HG03342 (cell line): ENCODE results near the gene PLEKHA1.
A peak's percentile ranks its signal among the peaks of the same experiment; 100 is the strongest.

Source experiments
- ATAC-seq: cut with Tn5 transposase; IDR thresholded peaks from one replicate; pipeline ENCODE4 v1.9.1; 2021; ENCODE audit warnings: mild to moderate bottlenecking, moderate library complexity; ENCODE audit not compliant: unreplicated experiment

Gene PLEKHA1

GRCh38 chr10:122374237-122374858 lies at the start of gene PLEKHA1:
Gene PLEKHA1 (plus strand): TSS chr10:122374708. CDS start chr10:122393201, 18,493 bp downstream.
- ATAC-seq, result peak; percentile 94

GRCh38 chr10:122325235-122325634 lies 49.3 kb upstream of the PLEKHA1 start:
- ATAC-seq, result no peak

GRCh38 chr10:122326385-122326784 lies 48.1 kb upstream of the PLEKHA1 start:
- peak; percentile 67 for ATAC-seq

- ATAC-seq, result peak; percentile 5
Observed at GRCh38 chr10:122326806-122327205, 47.7 kb upstream of the PLEKHA1 start.

GRCh38 chr10:122327237-122328206 lies 47.0 kb upstream of the PLEKHA1 start:
- ATAC-seq, result no peak

GRCh38 chr10:122328676-122329075 lies 45.8 kb upstream of the PLEKHA1 start:
- ATAC-seq, result no peak

GRCh38 chr10:122329416-122329815 lies 45.1 kb upstream of the PLEKHA1 start:
- ATAC-seq, result no peak

- no peak for ATAC-seq
Observed at GRCh38 chr10:122331100-122331499, 43.4 kb upstream of the PLEKHA1 start.

- ATAC-seq, result peak; percentile 37
Observed at GRCh38 chr10:122331615-122332446, 42.7 kb upstream of the PLEKHA1 start.

GRCh38 chr10:122333037-122333436 lies 41.5 kb upstream of the PLEKHA1 start:
- peak; percentile 65 for ATAC-seq

GRCh38 chr10:122336332-122336731 lies 38.2 kb upstream of the PLEKHA1 start:
- ATAC-seq, result no peak

GRCh38 chr10:122336961-122337360 lies 37.5 kb upstream of the PLEKHA1 start:
- no peak for ATAC-seq

- no peak for ATAC-seq
Observed at GRCh38 chr10:122338609-122339441, 35.7 kb upstream of the PLEKHA1 start.

- no peak for ATAC-seq
Observed at GRCh38 chr10:122341141-122341810, 33.2 kb upstream of the PLEKHA1 start.

GRCh38 chr10:122342293-122343134 lies 32.0 kb upstream of the PLEKHA1 start:
- ATAC-seq, result no peak

- ATAC-seq, result no peak
Observed at GRCh38 chr10:122343135-122343800, 31.2 kb upstream of the PLEKHA1 start.

GRCh38 chr10:122343936-122344335 lies 30.6 kb upstream of the PLEKHA1 start:
- ATAC-seq, result no peak

GRCh38 chr10:122344741-122345258 lies 29.7 kb upstream of the PLEKHA1 start:
- ATAC-seq, result no peak
